HepG2 (cell line): ENCODE data around the gene RPS14. TPM values are rescaled to one million over a fixed set of nuclear protein-coding genes. Genes with fewer than 3 reads are reported as not detected.

ENCODE experiments used
- GPN1 ChIP-seq: sonication (generic); formaldehyde crosslinking; IDR thresholded peaks from 2 replicates; pipeline ENCODE4 v1.5.1; 2020; ENCODE audit warnings: missing genetic modification reagents, borderline replicate concordance
- JUND ChIP-seq: sonication (generic); formaldehyde crosslinking; IDR thresholded peaks from 2 replicates; pipeline ENCODE4 v1.8.0; 2022; ENCODE audit warnings: mild to moderate bottlenecking, missing genetic modification reagents
- MAFK ChIP-seq, 2 experiments: IDR thresholded peaks in 1 of 2; conservative IDR thresholded peaks in 1 of 2; 2 replicates each; pipeline ENCODE4 v1.6.1; 2011; ENCODE audit warnings: improper control_type of control experiment in 2 of 2, low read length in 2 of 2
- NFYC ChIP-seq: IDR thresholded peaks from 2 replicates; pipeline ENCODE4 v1.6.1; 2016; ENCODE audit warnings: missing genetic modification reagents, missing compliant biosample characterization
- POLR2A ChIP-seq, 2 experiments: IDR thresholded peaks; 2 replicates each; pipeline ENCODE4 v1.6.1; 2011; ENCODE audit warnings: low read depth in 2 of 2, low read length in 2 of 2, mild to moderate bottlenecking in 1 of 2, moderate library complexity in 1 of 2; ENCODE audit not compliant: insufficient read depth in 1 of 2
- TOPORS ChIP-seq: sonication (generic); formaldehyde crosslinking; IDR thresholded peaks from 2 replicates; pipeline ENCODE4 v1.8.0; 2023; ENCODE audit warnings: mild to moderate bottlenecking, missing genetic modification reagents
- YEATS2 ChIP-seq: sonication (generic); formaldehyde crosslinking; IDR thresholded peaks from 2 replicates; pipeline ENCODE4 v1.4.0; 2020; ENCODE audit warnings: missing genetic modification reagents, borderline replicate concordance
- ZBTB40 ChIP-seq, 2 experiments: fragments of 450-650 bp in 1 of 2; sonication (generic) in 1 of 2; formaldehyde crosslinking in 1 of 2; IDR thresholded peaks; 2 replicates each; pipeline versions ENCODE4 v1.6.1 to v1.8.0; 2016 to 2022; ENCODE audit warnings: antibody characterized with exemption in 1 of 2, mild to moderate bottlenecking in 1 of 2, missing genetic modification reagents in 1 of 2
- ZBTB7A ChIP-seq: sonication (generic); formaldehyde crosslinking; IDR thresholded peaks from 2 replicates; pipeline ENCODE4 v1.8.0; 2022; ENCODE audit warnings: mild to moderate bottlenecking, missing genetic modification reagents
- ZNF589 ChIP-seq: sonication (generic); formaldehyde crosslinking; conservative IDR thresholded peaks from 2 replicates; pipeline ENCODE4 v1.8.0; 2022; ENCODE audit warnings: mild to moderate bottlenecking, moderate library complexity, missing genetic modification reagents
- ZSCAN31 ChIP-seq: sonication (generic); formaldehyde crosslinking; IDR thresholded peaks from 2 replicates; pipeline ENCODE4 v1.5.0; 2020; ENCODE audit warnings: low read depth, mild to moderate bottlenecking, missing genetic modification reagents
- polyA plus RNA-seq, 8 experiments: library from polyadenylated mRNA; depleted of rRNA in 3 of 8; stranded (reverse) in 7 of 8; unstranded in 1 of 8; fragments of >200 nt; fragmentation: Illumina TruSeq in 4 of 8; extraction: Trizol in 4 of 8; gene quantifications; 2 replicates each; pipeline versions ENCODE4 v1.2.1 to v1.2.3, GENCODE V29; 2011 to 2016; ENCODE audit warnings: low read depth in 4 of 8, missing spikeins in 1 of 8, mixed read lengths in 1 of 8; ENCODE audit not compliant: insufficient read depth in 1 of 8
- total RNA-seq, 5 experiments: library from RNA; depleted of rRNA; stranded (reverse); fragments of >200 nt; fragmentation: Illumina TruSeq; extraction: Trizol; gene quantifications; 2 replicates each; pipeline ENCODE4 v1.2.3, GENCODE V29; 2016; ENCODE audit warnings: low read depth in 1 of 5
- TF ChIP-seq, protein P1 (sequence below): sonication (generic); formaldehyde crosslinking; IDR thresholded peaks from 2 replicates; pipeline ENCODE4 v1.8.0; 2023; ENCODE audit warnings: mild to moderate bottlenecking, missing genetic modification reagents
- TF ChIP-seq, protein P2 (sequence below), 2 experiments: fragments of 450-650 bp in 1 of 2; sonication (generic) in 1 of 2; formaldehyde crosslinking; IDR thresholded peaks; 2 replicates each; pipeline versions ENCODE4 v1.5.0 to v1.8.0; 2020 to 2022; ENCODE audit warnings: mild to moderate bottlenecking in 1 of 2, missing genetic modification reagents in 1 of 2

The RPS14 gene
- total and polyA plus RNA-seq, 2 of the 13 experiments (the other 11 are each of a cell fraction or from before 2014, with no cell fraction given) = 2,116 to 3,295 TPM

GRCh38 chr5:150428106-150428876 lies 21.2 kb downstream of the RPS14 start (continued):
- TF ChIP-seq ZBTB40 (IDR thresholded peaks at IDR 0.05) (no peak), ZBTB40 (CRISPR knock-in tag; IDR thresholded peaks at IDR 0.05) (0 out of 2 replicates have a peak, but pooled peaks have one; percentile 34), YEATS2 (CRISPR knock-in tag) (peak; percentile 69; the same call in 1 of the 2 replicates), ZNF589 (CRISPR knock-in tag) (no peak), MAFK (conservative IDR thresholded peaks at IDR 0.05 in 1 of 2, IDR thresholded peaks at IDR 0.05 in 1 of 2; ENCODE audit: low read length in 2 of 2) (0 out of 4 replicates have a peak, but pooled peaks of 1 of the 2 experiments have one; percentile 1), ZSCAN31 (CRISPR knock-in tag) (peak; percentile 39; the same call in 1 of the 2 replicates), NFYC (CRISPR knock-in tag) (no peak), POLR2A (IDR thresholded peaks at IDR 0.05; ENCODE audit: insufficient read depth in 1 of 2, low read depth in 2 of 2, low read length in 2 of 2) (peak; percentile 81 to 85), GPN1 (CRISPR knock-in tag) (no peak), TOPORS (CRISPR knock-in tag) (no peak), JUND (no peak), ZBTB7A (CRISPR knock-in tag) (no peak)
- TF ChIP-seq, protein P1, sequence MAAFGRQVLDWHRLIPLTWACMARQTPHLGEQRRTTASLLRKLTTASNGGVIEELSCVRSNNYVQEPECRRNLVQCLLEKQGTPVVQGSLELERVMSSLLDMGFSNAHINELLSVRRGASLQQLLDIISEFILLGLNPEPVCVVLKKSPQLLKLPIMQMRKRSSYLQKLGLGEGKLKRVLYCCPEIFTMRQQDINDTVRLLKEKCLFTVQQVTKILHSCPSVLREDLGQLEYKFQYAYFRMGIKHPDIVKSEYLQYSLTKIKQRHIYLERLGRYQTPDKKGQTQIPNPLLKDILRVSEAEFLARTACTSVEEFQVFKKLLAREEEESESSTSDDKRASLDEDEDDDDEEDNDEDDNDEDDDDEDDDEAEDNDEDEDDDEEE (CRISPR knock-in tag) = 0 out of 2 replicates have a peak, but pooled peaks have one; percentile 16
- TF ChIP-seq, protein P2, sequence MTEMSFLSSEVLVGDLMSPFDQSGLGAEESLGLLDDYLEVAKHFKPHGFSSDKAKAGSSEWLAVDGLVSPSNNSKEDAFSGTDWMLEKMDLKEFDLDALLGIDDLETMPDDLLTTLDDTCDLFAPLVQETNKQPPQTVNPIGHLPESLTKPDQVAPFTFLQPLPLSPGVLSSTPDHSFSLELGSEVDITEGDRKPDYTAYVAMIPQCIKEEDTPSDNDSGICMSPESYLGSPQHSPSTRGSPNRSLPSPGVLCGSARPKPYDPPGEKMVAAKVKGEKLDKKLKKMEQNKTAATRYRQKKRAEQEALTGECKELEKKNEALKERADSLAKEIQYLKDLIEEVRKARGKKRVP (CRISPR knock-in tag; IDR thresholded peaks at IDR 0.05) = no peak
